Parathyroid adenoma (tissue), 2 donors: ENCODE data around the gene LORICRIN.

Experiments
- H2AFZ ChIP-seq: fragments of 300-600 bp; sonication (generic); one replicate; pipeline ENCODE4 v1.7.0; 2017; ENCODE audit warnings: antibody characterized with exemption, mild to moderate bottlenecking
- H3K27ac ChIP-seq: fragments of 300-600 bp; sonication (generic); one replicate; pipeline ENCODE4 v1.7.0; 2017
- H3K27me3 ChIP-seq: fragments of 300-600 bp; sonication (generic); one replicate; pipeline ENCODE4 v1.7.0; 2017; ENCODE audit warnings: low read length; ENCODE audit not compliant: control insufficient read depth, insufficient read depth
- H3K36me3 ChIP-seq: fragments of 300-600 bp; sonication (generic); one replicate; pipeline ENCODE4 v1.7.0; 2017; ENCODE audit warnings: low read length; ENCODE audit not compliant: control insufficient read depth, insufficient read depth
- H3K4me1 ChIP-seq: fragments of 300-600 bp; sonication (generic); one replicate; pipeline ENCODE4 v1.7.0; 2017; ENCODE audit warnings: control low read depth
- H3K4me2 ChIP-seq: fragments of 300-600 bp; sonication (generic); one replicate; pipeline ENCODE4 v1.7.0; 2017; ENCODE audit warnings: low read length
- H3K4me3 ChIP-seq: fragments of 300-600 bp; sonication (generic); one replicate; pipeline ENCODE4 v1.7.0; 2017; ENCODE audit warnings: low read depth, low read length
- H3K79me2 ChIP-seq: fragments of 300-600 bp; sonication (generic); one replicate; pipeline ENCODE4 v1.7.0; 2017; ENCODE audit warnings: control low read depth
- H3K9ac ChIP-seq: fragments of 300-600 bp; sonication (generic); one replicate; pipeline ENCODE4 v1.7.0; 2017; ENCODE audit warnings: mild to moderate bottlenecking
- H3K9me3 ChIP-seq: fragments of 300-600 bp; sonication (generic); one replicate; pipeline ENCODE4 v1.7.0; 2017; ENCODE audit warnings: low read length; ENCODE audit not compliant: control insufficient read depth
- TF ChIP-seq, protein P1 (sequence below): fragments of 300-600 bp; sonication (generic); IDR thresholded peaks from one replicate; pipeline ENCODE4 v1.7.0; 2017; ENCODE audit warnings: antibody characterized with exemption, mild to moderate bottlenecking
- donor health status: primary hyperparathyroidism.

The LORICRIN gene

GRCh38 chr1:153259387-153259786 is at the start of gene LORICRIN:
Gene LORICRIN, plus strand, starts transcription at chr1:153259687. Its CDS starts 1,263 bp downstream, at chr1:153260950.
- Histone ChIP-seq H3K9ac (no peak within 1 kb of the TSS), H3K27me3 (no peaks in the 10 kb centered on the region), H3K4me2 (no peak within 1 kb of the TSS), H3K4me1 (no peaks in the 10 kb centered on the region), H2AFZ (no peak within 1 kb of the TSS), H3K9me3 (no peaks in the 10 kb centered on the region), H3K27ac (no peak within 1 kb of the TSS), H3K36me3 (no peaks in the 10 kb centered on the region), H3K4me3 (no peak within 1 kb of the TSS), H3K79me2 (no peaks in the 10 kb centered on the region)
- TF ChIP-seq, protein P1, sequence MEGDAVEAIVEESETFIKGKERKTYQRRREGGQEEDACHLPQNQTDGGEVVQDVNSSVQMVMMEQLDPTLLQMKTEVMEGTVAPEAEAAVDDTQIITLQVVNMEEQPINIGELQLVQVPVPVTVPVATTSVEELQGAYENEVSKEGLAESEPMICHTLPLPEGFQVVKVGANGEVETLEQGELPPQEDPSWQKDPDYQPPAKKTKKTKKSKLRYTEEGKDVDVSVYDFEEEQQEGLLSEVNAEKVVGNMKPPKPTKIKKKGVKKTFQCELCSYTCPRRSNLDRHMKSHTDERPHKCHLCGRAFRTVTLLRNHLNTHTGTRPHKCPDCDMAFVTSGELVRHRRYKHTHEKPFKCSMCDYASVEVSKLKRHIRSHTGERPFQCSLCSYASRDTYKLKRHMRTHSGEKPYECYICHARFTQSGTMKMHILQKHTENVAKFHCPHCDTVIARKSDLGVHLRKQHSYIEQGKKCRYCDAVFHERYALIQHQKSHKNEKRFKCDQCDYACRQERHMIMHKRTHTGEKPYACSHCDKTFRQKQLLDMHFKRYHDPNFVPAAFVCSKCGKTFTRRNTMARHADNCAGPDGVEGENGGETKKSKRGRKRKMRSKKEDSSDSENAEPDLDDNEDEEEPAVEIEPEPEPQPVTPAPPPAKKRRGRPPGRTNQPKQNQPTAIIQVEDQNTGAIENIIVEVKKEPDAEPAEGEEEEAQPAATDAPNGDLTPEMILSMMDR, result no peak

- no peaks in the 10 kb centered on the region for H3K79me2 ChIP-seq
- H3K9ac ChIP-seq, result no peak overlapping the region
- H3K27me3 ChIP-seq, result no peaks in the 10 kb centered on the region
- H3K4me1 ChIP-seq, result no peaks in the 10 kb centered on the region
- no peak overlapping the region for H3K4me3 ChIP-seq
- H3K4me2 ChIP-seq, result no peak overlapping the region
- H2AFZ ChIP-seq, result no peak overlapping the region
- H3K27ac ChIP-seq, result no peak overlapping the region
- no peaks in the 10 kb centered on the region for H3K36me3 ChIP-seq
- no peaks in the 10 kb centered on the region for H3K9me3 ChIP-seq
- TF ChIP-seq, protein P1, result no peak
These were observed 49.3 kb upstream of the LORICRIN start for GRCh38 chr1:153210206-153210605.

DNA sequence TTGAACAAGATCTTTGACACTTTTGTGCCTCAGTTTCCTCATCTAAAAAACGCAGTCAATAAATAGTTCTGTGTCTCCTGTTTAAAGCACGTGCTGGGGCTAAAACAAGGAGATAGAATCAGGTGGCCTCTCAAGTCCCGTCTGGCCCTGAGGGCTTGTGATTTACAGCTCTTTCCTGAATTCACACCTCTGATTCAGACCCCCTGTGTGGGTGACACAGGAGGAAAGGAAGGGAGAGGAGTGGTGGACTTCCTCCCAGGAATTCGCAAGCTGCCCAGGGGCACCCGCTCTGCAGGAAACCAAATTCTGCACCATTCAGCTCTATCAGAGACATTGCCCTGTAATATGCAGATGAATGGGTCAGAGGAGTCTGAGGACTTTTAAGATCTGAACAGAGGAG is 47.3 kb upstream of the LORICRIN start:
- H3K27ac ChIP-seq, result no peak overlapping the region
- H3K36me3 ChIP-seq, result no peaks in the 10 kb centered on the region
- no peak overlapping the region for H2AFZ ChIP-seq
- no peaks in the 10 kb centered on the region for H3K79me2 ChIP-seq
- no peaks in the 10 kb centered on the region for H3K27me3 ChIP-seq
- no peak overlapping the region for H3K9ac ChIP-seq
- no peak overlapping the region for H3K4me3 ChIP-seq
- H3K9me3 ChIP-seq, result no peaks in the 10 kb centered on the region
- no peak overlapping the region for H3K4me2 ChIP-seq
- TF ChIP-seq, protein P1, result no peak
- H3K4me1 ChIP-seq, result no peaks in the 10 kb centered on the region

DNA sequence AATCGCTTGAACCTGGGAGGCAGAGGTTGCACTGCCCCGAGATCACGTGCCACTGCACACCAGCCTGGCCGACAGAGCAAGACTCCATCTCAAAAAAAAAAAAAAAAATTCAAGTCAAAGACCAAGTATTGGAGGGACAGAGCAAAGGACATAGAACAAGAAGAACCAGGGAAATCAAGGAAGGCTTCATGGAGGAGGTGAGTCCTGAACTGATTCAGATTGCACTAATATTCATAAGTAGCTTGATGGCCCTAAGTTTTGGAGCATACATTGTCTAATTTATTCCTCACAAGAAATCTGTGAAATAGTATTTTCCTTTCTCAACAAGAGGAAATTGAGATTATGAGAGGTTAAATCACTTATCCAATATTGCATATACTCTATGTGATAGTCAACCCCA is 46.0 kb upstream of the LORICRIN start:
- TF ChIP-seq, protein P1, result no peak
- Histone ChIP-seq H3K27ac (no peak overlapping the region), H3K36me3 (no peaks in the 10 kb centered on the region), H3K9me3 (no peaks in the 10 kb centered on the region), H3K9ac (no peak overlapping the region), H3K4me3 (no peak overlapping the region), H3K27me3 (no peaks in the 10 kb centered on the region), H3K4me1 (no peaks in the 10 kb centered on the region), H3K4me2 (no peak overlapping the region), H2AFZ (no peak overlapping the region), H3K79me2 (no peaks in the 10 kb centered on the region)

DNA sequence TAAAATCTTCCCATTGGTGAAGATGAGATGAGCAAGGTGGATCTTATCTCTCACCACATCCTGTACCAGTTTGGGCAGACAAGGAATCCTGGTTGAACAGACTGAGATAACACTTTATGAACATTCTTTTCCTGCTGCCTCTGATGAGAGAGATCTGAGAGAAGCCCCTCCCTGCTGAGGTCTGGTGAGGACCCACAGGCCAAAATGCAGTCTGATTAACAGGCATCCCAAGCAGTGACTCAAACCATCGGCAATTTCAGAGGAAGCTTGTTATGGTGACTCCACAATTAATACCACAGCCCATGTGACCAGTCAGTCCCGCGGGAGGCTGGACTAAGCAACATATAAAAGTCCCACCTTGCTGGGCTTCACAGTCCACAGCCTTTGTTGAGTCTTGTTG is 42.3 kb upstream of the LORICRIN start, which contains the start of gene PRR9:
Gene PRR9, plus strand, starts transcription at position 373 of the 400 bp plus-strand sequence. CDS start 561 bp downstream, outside the sequence.
- Histone ChIP-seq H3K27me3 (no peaks in the 10 kb centered on the region), H3K9ac (no peak within 1 kb of the TSS), H2AFZ (no peak within 1 kb of the TSS), H3K36me3 (no peaks in the 10 kb centered on the region), H3K4me3 (no peak within 1 kb of the TSS), H3K4me2 (no peak within 1 kb of the TSS), H3K4me1 (no peaks in the 10 kb centered on the region), H3K79me2 (no peaks in the 10 kb centered on the region), H3K9me3 (no peaks in the 10 kb centered on the region), H3K27ac (no peak within 1 kb of the TSS)
- TF ChIP-seq, protein P1, result no peak
